Endothelial cell of umbilical vein (primary cell): ENCODE results near the gene METRNL.
"Not testable (repeated sequence)": the region's sequence is repeated elsewhere in the genome, so short reads cannot be mapped to it uniquely, and the experiment has no call there.

Experiments
- CTCF ChIP-seq, 2 donors: IDR thresholded peaks; 1 replicate in 1 of 2; 2 replicates in 1 of 2; pipeline ENCODE4 v1.5.1; 2011; ENCODE audit warnings: low read length in 2 of 2, mild to moderate bottlenecking in 2 of 2, moderate library complexity in 2 of 2, control low read depth in 1 of 2, inconsistent platforms in 1 of 2, low read depth in 1 of 2; ENCODE audit not compliant: insufficient read depth in 1 of 2; ENCODE audit errors: extremely low read depth in 1 of 2
- MYC ChIP-seq: IDR thresholded peaks from one replicate; pipeline ENCODE4 v1.6.1; 2011; ENCODE audit warnings: mild to moderate bottlenecking, low read depth, low read length

- not testable (repeated sequence) for TF ChIP-seq CTCF (IDR thresholded peaks at IDR 0.05; ENCODE audit: extremely low read depth in 1 of 2, insufficient read depth in 1 of 2, low read depth in 1 of 2, low read length in 2 of 2); MYC
Observed at GRCh38 chr17:83140249-83140566, 60.8 kb downstream of the METRNL start.
